ENCODE data around the gene CCDC191.

CCDC191 gene

DNA sequence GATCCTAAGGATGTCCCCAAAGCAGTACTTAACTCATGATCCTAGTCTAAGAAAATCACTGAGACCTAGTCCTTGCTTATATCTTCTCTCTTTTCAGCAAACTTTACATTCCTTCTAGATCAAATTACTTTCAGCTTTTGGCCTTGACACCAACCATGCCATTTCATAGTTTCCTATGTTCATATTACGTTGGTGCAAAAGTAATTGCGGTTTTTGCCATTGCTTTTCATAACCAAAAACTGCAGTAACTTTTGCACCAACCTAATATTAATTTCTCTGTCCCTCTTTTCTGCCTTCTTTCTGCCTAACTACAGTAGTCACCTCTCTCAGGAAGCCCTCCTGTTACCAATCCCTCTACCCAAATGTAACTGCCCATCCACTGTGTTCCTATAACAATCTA lies 36.8 kb downstream of the CCDC191 start:
- no peak for ATAC-seq
- TF ChIP-seq, protein P1, sequence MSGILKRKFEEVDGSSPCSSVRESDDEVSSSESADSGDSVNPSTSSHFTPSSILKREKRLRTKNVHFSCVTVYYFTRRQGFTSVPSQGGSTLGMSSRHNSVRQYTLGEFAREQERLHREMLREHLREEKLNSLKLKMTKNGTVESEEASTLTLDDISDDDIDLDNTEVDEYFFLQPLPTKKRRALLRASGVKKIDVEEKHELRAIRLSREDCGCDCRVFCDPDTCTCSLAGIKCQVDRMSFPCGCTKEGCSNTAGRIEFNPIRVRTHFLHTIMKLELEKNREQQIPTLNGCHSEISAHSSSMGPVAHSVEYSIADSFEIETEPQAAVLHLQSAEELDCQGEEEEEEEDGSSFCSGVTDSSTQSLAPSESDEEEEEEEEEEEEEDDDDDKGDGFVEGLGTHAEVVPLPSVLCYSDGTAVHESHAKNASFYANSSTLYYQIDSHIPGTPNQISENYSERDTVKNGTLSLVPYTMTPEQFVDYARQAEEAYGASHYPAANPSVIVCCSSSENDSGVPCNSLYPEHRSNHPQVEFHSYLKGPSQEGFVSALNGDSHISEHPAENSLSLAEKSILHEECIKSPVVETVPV (CRISPR knock-in tag; IDR thresholded peaks at IDR 0.05): no peak
- TF ChIP-seq PPARA (CRISPR knock-in tag; IDR thresholded peaks at IDR 0.05; ENCODE audit: borderline replicate concordance): no peak
- TF ChIP-seq RARB (CRISPR knock-in tag; IDR thresholded peaks at IDR 0.05): no peak
- no peak for TF ChIP-seq SNAI2 (CRISPR knock-in tag; IDR thresholded peaks at IDR 0.05)
- no peak for TF ChIP-seq ZFP3 (CRISPR knock-in tag; IDR thresholded peaks at IDR 0.05)
- TF ChIP-seq, protein P2, sequence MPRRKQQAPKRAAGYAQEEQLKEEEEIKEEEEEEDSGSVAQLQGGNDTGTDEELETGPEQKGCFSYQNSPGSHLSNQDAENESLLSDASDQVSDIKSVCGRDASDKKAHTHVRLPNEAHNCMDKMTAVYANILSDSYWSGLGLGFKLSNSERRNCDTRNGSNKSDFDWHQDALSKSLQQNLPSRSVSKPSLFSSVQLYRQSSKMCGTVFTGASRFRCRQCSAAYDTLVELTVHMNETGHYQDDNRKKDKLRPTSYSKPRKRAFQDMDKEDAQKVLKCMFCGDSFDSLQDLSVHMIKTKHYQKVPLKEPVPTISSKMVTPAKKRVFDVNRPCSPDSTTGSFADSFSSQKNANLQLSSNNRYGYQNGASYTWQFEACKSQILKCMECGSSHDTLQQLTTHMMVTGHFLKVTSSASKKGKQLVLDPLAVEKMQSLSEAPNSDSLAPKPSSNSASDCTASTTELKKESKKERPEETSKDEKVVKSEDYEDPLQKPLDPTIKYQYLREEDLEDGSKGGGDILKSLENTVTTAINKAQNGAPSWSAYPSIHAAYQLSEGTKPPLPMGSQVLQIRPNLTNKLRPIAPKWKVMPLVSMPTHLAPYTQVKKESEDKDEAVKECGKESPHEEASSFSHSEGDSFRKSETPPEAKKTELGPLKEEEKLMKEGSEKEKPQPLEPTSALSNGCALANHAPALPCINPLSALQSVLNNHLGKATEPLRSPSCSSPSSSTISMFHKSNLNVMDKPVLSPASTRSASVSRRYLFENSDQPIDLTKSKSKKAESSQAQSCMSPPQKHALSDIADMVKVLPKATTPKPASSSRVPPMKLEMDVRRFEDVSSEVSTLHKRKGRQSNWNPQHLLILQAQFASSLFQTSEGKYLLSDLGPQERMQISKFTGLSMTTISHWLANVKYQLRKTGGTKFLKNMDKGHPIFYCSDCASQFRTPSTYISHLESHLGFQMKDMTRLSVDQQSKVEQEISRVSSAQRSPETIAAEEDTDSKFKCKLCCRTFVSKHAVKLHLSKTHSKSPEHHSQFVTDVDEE (CRISPR knock-in tag; IDR thresholded peaks at IDR 0.05): no peak
- TF ChIP-seq ZFP30 (CRISPR knock-in tag; IDR thresholded peaks at IDR 0.05): no peak
- no peak for TF ChIP-seq ZC3H10 (CRISPR knock-in tag; IDR thresholded peaks at IDR 0.05)
- TF ChIP-seq OSR1 (CRISPR knock-in tag; IDR thresholded peaks at IDR 0.05): no peak
- TF ChIP-seq ARNTL (CRISPR knock-in tag; IDR thresholded peaks at IDR 0.05; ENCODE audit: borderline replicate concordance, low read depth): no peak
- TF ChIP-seq TCF4 (CRISPR knock-in tag; IDR thresholded peaks at IDR 0.05; ENCODE audit: borderline replicate concordance): no peak
- no peak for TF ChIP-seq GLIS3 (CRISPR knock-in tag; IDR thresholded peaks at IDR 0.05)
- TF ChIP-seq, protein P3, sequence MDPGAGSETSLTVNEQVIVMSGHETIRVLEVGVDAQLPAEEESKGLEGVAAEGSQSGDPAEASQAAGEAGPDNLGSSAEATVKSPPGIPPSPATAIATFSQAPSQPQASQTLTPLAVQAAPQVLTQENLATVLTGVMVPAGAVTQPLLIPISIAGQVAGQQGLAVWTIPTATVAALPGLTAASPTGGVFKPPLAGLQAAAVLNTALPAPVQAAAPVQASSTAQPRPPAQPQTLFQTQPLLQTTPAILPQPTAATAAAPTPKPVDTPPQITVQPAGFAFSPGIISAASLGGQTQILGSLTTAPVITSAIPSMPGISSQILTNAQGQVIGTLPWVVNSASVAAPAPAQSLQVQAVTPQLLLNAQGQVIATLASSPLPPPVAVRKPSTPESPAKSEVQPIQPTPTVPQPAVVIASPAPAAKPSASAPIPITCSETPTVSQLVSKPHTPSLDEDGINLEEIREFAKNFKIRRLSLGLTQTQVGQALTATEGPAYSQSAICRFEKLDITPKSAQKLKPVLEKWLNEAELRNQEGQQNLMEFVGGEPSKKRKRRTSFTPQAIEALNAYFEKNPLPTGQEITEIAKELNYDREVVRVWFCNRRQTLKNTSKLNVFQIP (CRISPR knock-in tag; IDR thresholded peaks at IDR 0.05; ENCODE audit: borderline replicate concordance, low read depth): no peak
- no peak for TF ChIP-seq ZNF565 (CRISPR knock-in tag; conservative IDR thresholded peaks at IDR 0.05; ENCODE audit: low read depth)
- TF ChIP-seq ESRRG (CRISPR knock-in tag; IDR thresholded peaks at IDR 0.05): no peak
- TF ChIP-seq, protein P4, sequence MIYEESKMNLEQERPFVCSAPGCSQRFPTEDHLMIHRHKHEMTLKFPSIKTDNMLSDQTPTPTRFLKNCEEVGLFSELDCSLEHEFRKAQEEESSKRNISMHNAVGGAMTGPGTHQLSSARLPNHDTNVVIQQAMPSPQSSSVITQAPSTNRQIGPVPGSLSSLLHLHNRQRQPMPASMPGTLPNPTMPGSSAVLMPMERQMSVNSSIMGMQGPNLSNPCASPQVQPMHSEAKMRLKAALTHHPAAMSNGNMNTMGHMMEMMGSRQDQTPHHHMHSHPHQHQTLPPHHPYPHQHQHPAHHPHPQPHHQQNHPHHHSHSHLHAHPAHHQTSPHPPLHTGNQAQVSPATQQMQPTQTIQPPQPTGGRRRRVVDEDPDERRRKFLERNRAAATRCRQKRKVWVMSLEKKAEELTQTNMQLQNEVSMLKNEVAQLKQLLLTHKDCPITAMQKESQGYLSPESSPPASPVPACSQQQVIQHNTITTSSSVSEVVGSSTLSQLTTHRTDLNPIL (CRISPR knock-in tag; IDR thresholded peaks at IDR 0.05; ENCODE audit: low read depth): no peak
- TF ChIP-seq TOX (CRISPR knock-in tag; IDR thresholded peaks at IDR 0.05; ENCODE audit: borderline replicate concordance): no peak
- TF ChIP-seq ZNF70 (CRISPR knock-in tag; IDR thresholded peaks at IDR 0.05): no peak
- no peak for TF ChIP-seq ZNF8 (CRISPR knock-in tag; IDR thresholded peaks at IDR 0.05)

DNA sequence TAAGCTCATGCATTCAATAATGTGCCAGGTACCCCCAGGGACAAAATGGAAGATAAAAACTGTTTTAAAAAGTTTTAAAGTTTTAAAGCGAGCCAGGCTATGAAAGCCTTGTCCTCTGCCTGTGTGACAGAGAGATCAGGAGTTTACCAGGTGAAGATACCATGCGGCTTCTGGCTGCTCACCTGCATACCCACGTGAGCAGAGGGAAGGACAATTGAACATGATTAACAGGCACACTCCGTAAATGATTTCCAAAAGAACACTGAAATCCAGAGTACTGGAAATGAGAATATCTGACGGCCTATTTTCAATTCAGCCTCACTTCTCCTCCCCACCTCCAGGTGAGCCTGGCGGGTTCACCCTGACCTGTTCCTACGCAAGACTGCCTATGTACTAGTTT lies 42.1 kb downstream of the CCDC191 start:
- no peak for ATAC-seq
- TF ChIP-seq ZNF70 (CRISPR knock-in tag; IDR thresholded peaks at IDR 0.05) (no peak), OSR1 (CRISPR knock-in tag; IDR thresholded peaks at IDR 0.05) (no peak), PPARA (CRISPR knock-in tag; IDR thresholded peaks at IDR 0.05; ENCODE audit: borderline replicate concordance) (no peak), TOX (CRISPR knock-in tag; IDR thresholded peaks at IDR 0.05; ENCODE audit: borderline replicate concordance) (no peak), RARB (CRISPR knock-in tag; IDR thresholded peaks at IDR 0.05) (no peak), ZC3H10 (CRISPR knock-in tag; IDR thresholded peaks at IDR 0.05) (no peak), ISL1 (CRISPR knock-in tag; IDR thresholded peaks at IDR 0.05) (no peak), ARNTL (CRISPR knock-in tag; IDR thresholded peaks at IDR 0.05; ENCODE audit: borderline replicate concordance, low read depth) (no peak), ZNF565 (CRISPR knock-in tag; conservative IDR thresholded peaks at IDR 0.05; ENCODE audit: low read depth) (no peak), CSDC2 (CRISPR knock-in tag; IDR thresholded peaks at IDR 0.05) (no peak)
- TF ChIP-seq, protein P2 (CRISPR knock-in tag; IDR thresholded peaks at IDR 0.05): no peak
